Caco-2 (cell line): ENCODE results near the gene CSPG5. TPM values are rescaled to one million over a fixed set of nuclear protein-coding genes. Genes with fewer than 3 reads are reported as not detected.

Source experiments
- BruUV-seq: library from RNA; stranded (reverse); fragments of 400-500 nt; replicated peaks from 2 replicates; lab custom pipeline; 2021; lab: Mats Ljungman, UMichigan
- CTCF ChIA-PET: fragments of 300-600 bp; sonication (Branson Sonifier 250); formaldehyde crosslinking; loops from one replicate; lab custom pipeline; 2022; ENCODE audit warnings: antibody characterized with exemption; lab: Charles Lee
- POLR2A ChIA-PET: fragments of 300-600 bp; sonication (Branson Sonifier 250); formaldehyde crosslinking; loops from one replicate; lab custom pipeline; 2022; ENCODE audit warnings: antibody characterized with exemption; lab: Charles Lee
- DNase-seq, 2 experiments: peaks; one replicate each; pipeline versions ENCODE4 v3.0.0 to v3.0.0-alpha.2; 2020 to 2022
- H3K27me3 ChIP-seq: replicated peaks from 2 replicates; pipeline ENCODE4 v1.6.0; 2011; ENCODE audit warnings: low read length; ENCODE audit not compliant: control insufficient read depth, insufficient read depth
- H3K36me3 ChIP-seq: 2 replicates; pipeline ENCODE4 v1.5.1; 2011; ENCODE audit warnings: low read length; ENCODE audit not compliant: control insufficient read depth, insufficient read depth
- H3K4me1 ChIP-seq: fragments of 250-450 bp; sonication (Bioruptor Pico); 2 replicates; pipeline ENCODE4 v1.5.1; 2020; ENCODE audit warnings: mild to moderate bottlenecking
- H3K4me3 ChIP-seq: 2 replicates; pipeline ENCODE4 v1.5.1; 2011; ENCODE audit warnings: low read depth, mild to moderate bottlenecking, control low read depth, low read length
- H3K9me3 ChIP-seq: fragments of 250-450 bp; sonication (Bioruptor Pico); 2 replicates; pipeline ENCODE4 v1.5.1; 2020; ENCODE audit warnings: mild to moderate bottlenecking, moderate library complexity
- H3K27ac Mint-ChIP-seq: one replicate; pipeline ENCODE4 v1.8.0; 2022; ENCODE audit warnings: mixed read lengths; ENCODE audit not compliant: unreplicated experiment
- H3K27me3 Mint-ChIP-seq: one replicate; pipeline ENCODE4 v1.8.0; 2022; ENCODE audit warnings: mixed read lengths; ENCODE audit not compliant: insufficient read depth, unreplicated experiment
- H3K36me3 Mint-ChIP-seq: one replicate; pipeline ENCODE4 v1.8.0; 2022; ENCODE audit warnings: mild to moderate bottlenecking, mixed read lengths; ENCODE audit not compliant: insufficient read depth, unreplicated experiment
- H3K4me1 Mint-ChIP-seq: one replicate; pipeline ENCODE4 v1.8.0; 2022; ENCODE audit warnings: low read depth, mixed read lengths; ENCODE audit not compliant: unreplicated experiment
- H3K4me3 Mint-ChIP-seq: one replicate; pipeline ENCODE4 v1.8.0; 2022; ENCODE audit warnings: mild to moderate bottlenecking, moderate library complexity, mixed read lengths; ENCODE audit not compliant: unreplicated experiment
- H3K9me3 Mint-ChIP-seq: one replicate; pipeline ENCODE4 v1.8.0; 2022; ENCODE audit warnings: mixed read lengths; ENCODE audit not compliant: unreplicated experiment
- CTCF ChIP-seq, 2 experiments: fragments of 200-600 bp in 1 of 2; IDR thresholded peaks; 1 replicate in 1 of 2; 2 replicates in 1 of 2; pipeline versions ENCODE4 v1.5.1 to v1.8.0; 2011 to 2022; ENCODE audit warnings: antibody characterized with exemption in 1 of 2, control low read depth in 1 of 2, inconsistent platforms in 1 of 2, low read depth in 1 of 2, low read length in 1 of 2, mild to moderate bottlenecking in 1 of 2, moderate library complexity in 1 of 2; ENCODE audit not compliant: insufficient read depth in 1 of 2, severe bottlenecking in 1 of 2, unreplicated experiment in 1 of 2
- intact Hi-C: fragments of 100-400 bp; cut with micrococcal nuclease; formaldehyde crosslinking; loops from one replicate; pipeline ENCODE4 v1.10.0; 2022; ENCODE audit not compliant: unreplicated experiment
- total RNA-seq: library from RNA; stranded (reverse); gene quantifications from 2 replicates; pipeline ENCODE4 v1.2.3, GENCODE V29; 2022

The CSPG5 gene
- total RNA-seq, 1 experiment from 2014 or later = 0.77 TPM

GRCh38 chr3:47515100-47515499, 63.6 kb downstream of the CSPG5 start:
- POLR2A ChIA-PET = interaction anchor here (0.7 kb wide), 1 partner anchor 33 kb away, joined by 3 read pairs; no protein-coding TSS in a partner anchor
- Mint-ChIP-seq H3K27me3 (no peaks in the 10 kb centered on the region), H3K9me3 (no peaks in the 10 kb centered on the region), H3K4me1 (peaks cover 6% of the 10 kb centered on the region), H3K4me3 (peak overlapping the region; percentile 89), H3K36me3 (peaks cover 27% of the 10 kb centered on the region), H3K27ac (peak overlapping the region; percentile 61)
- Histone ChIP-seq H3K9me3 (no peaks in the 10 kb centered on the region), H3K4me1 (no peaks in the 10 kb centered on the region), H3K27me3 (no peaks in the 10 kb centered on the region), H3K4me3 (no peak overlapping the region), H3K36me3 (no peaks in the 10 kb centered on the region)
- CTCF ChIA-PET = interaction anchor here (1.1 kb wide), 1 partner anchor 94 kb away, joined by 5 read pairs; no protein-coding TSS in a partner anchor
- TF ChIP-seq CTCF (IDR thresholded peaks at IDR 0.05; ENCODE audit: insufficient read depth in 1 of 2, low read depth in 1 of 2, low read length in 1 of 2, severe bottlenecking in 1 of 2, unreplicated experiment in 1 of 2) = no peak
- intact Hi-C loops = no loop called here
- DNase-seq = no peak
- no TSS peak for BruUV-seq

GRCh38 chr3:47513125-47513929, 65.3 kb downstream of the CSPG5 start, which contains the start of gene ELP6:
TSS of gene ELP6 (minus strand) at chr3:47513712. CDS start at chr3:47513590, 122 bp downstream.
- Histone ChIP-seq H3K4me1 (no peaks in the 10 kb centered on the region), H3K36me3 (no peaks in the 10 kb centered on the region), H3K9me3 (no peaks in the 10 kb centered on the region), H3K27me3 (no peaks in the 10 kb centered on the region), H3K4me3 (peak within 1 kb of the TSS; percentile 49)
- Mint-ChIP-seq H3K9me3 (no peaks in the 10 kb centered on the region), H3K36me3 (peaks cover 40% of the 10 kb centered on the region), H3K4me1 (peaks cover 6% of the 10 kb centered on the region), H3K27ac (peak within 1 kb of the TSS; percentile 94), H3K4me3 (peak within 1 kb of the TSS; percentile 89), H3K27me3 (no peaks in the 10 kb centered on the region)
- peak; percentile 97 for DNase-seq
- TF ChIP-seq CTCF (IDR thresholded peaks at IDR 0.05; ENCODE audit: insufficient read depth in 1 of 2, low read depth in 1 of 2, low read length in 1 of 2, severe bottlenecking in 1 of 2, unreplicated experiment in 1 of 2) = peak; percentile 41 to 74
- no TSS peak for BruUV-seq
- intact Hi-C loops = loop anchor here (1.0 to 2.0 kb wide), 3 partner anchors 39 to 92 kb away; partner anchors contain the start of gene SCAP
- ChIA-PET CTCF (interaction anchor here (0.9 to 1.0 kb wide), 3 partner anchors 9 to 92 kb away, joined by 3 to 5 read pairs (median 5); no protein-coding TSS in a partner anchor), POLR2A (interaction anchor here (0.6 kb wide), 1 partner anchor 14 kb away, joined by 4 read pairs; no protein-coding TSS in a partner anchor)

GRCh38 chr3:47512416-47513124, 66.1 kb downstream of the CSPG5 start:
- Histone ChIP-seq H3K36me3 (no peaks in the 10 kb centered on the region), H3K27me3 (no peaks in the 10 kb centered on the region), H3K4me3 (peak overlapping the region; percentile 49), H3K9me3 (no peaks in the 10 kb centered on the region), H3K4me1 (no peaks in the 10 kb centered on the region)
- intact Hi-C loops = loop anchor here (1.0 to 2.0 kb wide), 3 partner anchors 38 to 91 kb away; partner anchors contain the start of gene SCAP
- peaks cover 6% of the 10 kb centered on the region for H3K4me1 Mint-ChIP-seq
- no peaks in the 10 kb centered on the region for H3K27me3 Mint-ChIP-seq
- H3K4me3 Mint-ChIP-seq = peak overlapping the region; percentile 89
- ChIA-PET POLR2A (interaction anchor here (0.6 kb wide), 1 partner anchor 13 kb away, joined by 4 read pairs; no protein-coding TSS in a partner anchor), CTCF (interaction anchor here (0.9 to 1.0 kb wide), 2 partner anchors 10 to 92 kb away, joined by 5 read pairs; no protein-coding TSS in a partner anchor)
- no peaks in the 10 kb centered on the region for H3K9me3 Mint-ChIP-seq
- no peak for TF ChIP-seq CTCF (IDR thresholded peaks at IDR 0.05; ENCODE audit: insufficient read depth in 1 of 2, low read depth in 1 of 2, low read length in 1 of 2, severe bottlenecking in 1 of 2, unreplicated experiment in 1 of 2)
- peaks cover 47% of the 10 kb centered on the region for H3K36me3 Mint-ChIP-seq
- H3K27ac Mint-ChIP-seq = peak overlapping the region; percentile 94
- BruUV-seq = TSS peak; percentile 55
- DNase-seq = peak in 1 of 2 experiments; percentile 32
